ENCODE results near the gene ZNF462. TPM values are rescaled to one million over a fixed set of nuclear protein-coding genes. Genes with fewer than 3 reads are reported as not detected.

ZNF462 gene
- total and polyA plus RNA-seq, 2 of the 4 experiments (the other 2 are of a cell fraction): 6.1 to 18.8 TPM

DNA sequence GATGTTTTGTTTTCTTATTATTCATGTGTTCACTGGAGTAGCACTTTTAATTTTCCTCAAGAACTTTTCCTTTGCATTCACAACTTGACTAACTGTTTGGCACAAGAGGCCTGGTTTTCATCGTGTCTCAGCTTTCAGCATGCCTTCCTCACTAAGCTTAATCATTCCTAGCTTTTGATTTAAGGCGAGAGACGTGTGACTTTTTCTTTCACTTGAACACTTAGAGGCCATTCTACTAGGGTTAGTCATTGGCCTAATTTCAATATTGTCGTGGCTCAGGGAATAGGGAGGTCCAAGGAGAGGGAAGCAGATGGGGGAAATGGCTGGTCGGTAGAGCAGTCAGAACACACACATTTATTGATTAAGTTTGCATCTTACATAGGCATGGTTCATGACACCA is 94.0 kb downstream of the ZNF462 start:
- in situ Hi-C loops (cut with MboI; ENCODE audit: low sequenced_read_pairs) (no loop called here), dilution Hi-C loops (cut with HindIII; ENCODE audit: low sequenced_read_pairs, unreplicated experiment) (no loop called here), intact Hi-C loops (cut with micrococcal nuclease) (no loop called here)
- H3K4ac ChIP-seq (ENCODE audit: low read depth, low read length): no peak overlapping the region
- no peak overlapping the region for H2AK5ac ChIP-seq (ENCODE audit: low read depth, low read length)
- H3K14ac ChIP-seq (replicated peaks; ENCODE audit: low read depth, low read length): no peak overlapping the region
- H2AK9ac ChIP-seq (replicated peaks; ENCODE audit: low read depth, low read length, poor library complexity): no peak overlapping the region
- no peak overlapping the region for H3K4me2 ChIP-seq (ENCODE audit: low read depth, low read length)
- no peaks in the 10 kb centered on the region for H4K20me1 ChIP-seq (ENCODE audit: insufficient read depth, low read length)
- no peaks in the 10 kb centered on the region; the same call in 1 of the 2 replicates for H3K9me3 ChIP-seq (ENCODE audit: control insufficient read depth, insufficient read depth, low read length)
- no peak overlapping the region for H4K91ac ChIP-seq (ENCODE audit: insufficient read depth, low read depth, low read length)
- no TSS peak for BruUV-seq (replicated peaks)
- DNase-seq (peak; percentile 38), ATAC-seq (ENCODE audit: low read depth) (no peak)
- H3K4me1 ChIP-seq (ENCODE audit: control insufficient read depth, insufficient read depth, low read length): peaks cover 3% of the 10 kb centered on the region; the same call in 1 of the 2 replicates
- H3K36me3 ChIP-seq (ENCODE audit: control insufficient read depth, insufficient read depth, low read length): peaks cover 5% of the 10 kb centered on the region; the same call in 1 of the 2 replicates
- H4K5ac ChIP-seq (ENCODE audit: low read depth, low read length): no peak overlapping the region
- H3K79me1 ChIP-seq (ENCODE audit: low read depth in 1 of 2, low read length in 2 of 2): no peaks in the 10 kb centered on the region
- no peak overlapping the region for H3K27ac ChIP-seq (ENCODE audit: insufficient read depth, low read length)
- H2BK5ac ChIP-seq (ENCODE audit: low read depth, low read length, poor library complexity, severe bottlenecking): no peak overlapping the region
- ChIA-PET CTCF (interaction anchor here (0.9 to 1.2 kb wide), 2 partner anchors 11 to 202 kb away, joined by 3 to 5 read pairs; no protein-coding TSS in a partner anchor), POLR2A (ENCODE audit: unreplicated experiment) (interaction anchor here (0.6 kb wide), 1 partner anchor 35 kb away, joined by 3 read pairs; no protein-coding TSS in a partner anchor)
- no peak overlapping the region for H2BK120ac ChIP-seq (ENCODE audit: low read depth, low read length)
- no peak overlapping the region for H2AFZ ChIP-seq (replicated peaks; ENCODE audit: low read length, poor library complexity)
- H3K9me1 ChIP-seq (ENCODE audit: insufficient read depth, low read length): peaks cover 10% of the 10 kb centered on the region; the same call in 1 of the 2 replicates
- H3K4me3 ChIP-seq (ENCODE audit: insufficient read depth, low read depth, low read length): no peak overlapping the region
- H4K8ac ChIP-seq (ENCODE audit: low read depth in 2 of 2, low read length in 2 of 2): no peak overlapping the region
- H3K27me3 ChIP-seq (ENCODE audit: control insufficient read depth, insufficient read depth, low read length): no peaks in the 10 kb centered on the region
- H3K18ac ChIP-seq (ENCODE audit: low read depth, low read length): no peak overlapping the region
- no peak overlapping the region for H3K23ac ChIP-seq (ENCODE audit: low read depth, low read length)
- WGBS, 2 experiments (ENCODE audit: extremely low coverage in 2 of 2, insufficient read length in 1 of 2): no CpG with 5 or more reads among the region's 5 CpGs
- no peak overlapping the region for H3K56ac ChIP-seq (ENCODE audit: extremely low read depth, insufficient read depth, low read length)
- no peak overlapping the region for H2BK15ac ChIP-seq (ENCODE audit: low read depth, low read length)
- TF ChIP-seq RFX5 (IDR thresholded peaks at IDR 0.05; ENCODE audit: low read depth, low read length) (no peak), RAD21 (IDR thresholded peaks at IDR 0.05; ENCODE audit: low read length) (no peak), MAZ (IDR thresholded peaks at IDR 0.05; ENCODE audit: borderline replicate concordance, low read depth, low read length) (no peak), MXI1 (IDR thresholded peaks at IDR 0.05; ENCODE audit: borderline replicate concordance, low read depth, low read length) (no peak), MAFK (IDR thresholded peaks at IDR 0.05; ENCODE audit: low read depth, low read length) (no peak), SMC3 (IDR thresholded peaks at IDR 0.05; ENCODE audit: low read depth, low read length) (no peak), BHLHE40 (IDR thresholded peaks at IDR 0.05; ENCODE audit: low read depth, low read length) (no peak), CHD1 (IDR thresholded peaks at IDR 0.05; ENCODE audit: low read depth, low read length) (no peak)
- TF ChIP-seq, protein P1, sequence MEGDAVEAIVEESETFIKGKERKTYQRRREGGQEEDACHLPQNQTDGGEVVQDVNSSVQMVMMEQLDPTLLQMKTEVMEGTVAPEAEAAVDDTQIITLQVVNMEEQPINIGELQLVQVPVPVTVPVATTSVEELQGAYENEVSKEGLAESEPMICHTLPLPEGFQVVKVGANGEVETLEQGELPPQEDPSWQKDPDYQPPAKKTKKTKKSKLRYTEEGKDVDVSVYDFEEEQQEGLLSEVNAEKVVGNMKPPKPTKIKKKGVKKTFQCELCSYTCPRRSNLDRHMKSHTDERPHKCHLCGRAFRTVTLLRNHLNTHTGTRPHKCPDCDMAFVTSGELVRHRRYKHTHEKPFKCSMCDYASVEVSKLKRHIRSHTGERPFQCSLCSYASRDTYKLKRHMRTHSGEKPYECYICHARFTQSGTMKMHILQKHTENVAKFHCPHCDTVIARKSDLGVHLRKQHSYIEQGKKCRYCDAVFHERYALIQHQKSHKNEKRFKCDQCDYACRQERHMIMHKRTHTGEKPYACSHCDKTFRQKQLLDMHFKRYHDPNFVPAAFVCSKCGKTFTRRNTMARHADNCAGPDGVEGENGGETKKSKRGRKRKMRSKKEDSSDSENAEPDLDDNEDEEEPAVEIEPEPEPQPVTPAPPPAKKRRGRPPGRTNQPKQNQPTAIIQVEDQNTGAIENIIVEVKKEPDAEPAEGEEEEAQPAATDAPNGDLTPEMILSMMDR (conservative IDR thresholded peaks at IDR 0.05; ENCODE audit: low read depth, low read length): no peak
- TF ChIP-seq, protein P2, sequence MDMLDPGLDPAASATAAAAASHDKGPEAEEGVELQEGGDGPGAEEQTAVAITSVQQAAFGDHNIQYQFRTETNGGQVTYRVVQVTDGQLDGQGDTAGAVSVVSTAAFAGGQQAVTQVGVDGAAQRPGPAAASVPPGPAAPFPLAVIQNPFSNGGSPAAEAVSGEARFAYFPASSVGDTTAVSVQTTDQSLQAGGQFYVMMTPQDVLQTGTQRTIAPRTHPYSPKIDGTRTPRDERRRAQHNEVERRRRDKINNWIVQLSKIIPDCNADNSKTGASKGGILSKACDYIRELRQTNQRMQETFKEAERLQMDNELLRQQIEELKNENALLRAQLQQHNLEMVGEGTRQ (IDR thresholded peaks at IDR 0.05; ENCODE audit: low read depth, low read length): no peak
- TF ChIP-seq, protein P3, sequence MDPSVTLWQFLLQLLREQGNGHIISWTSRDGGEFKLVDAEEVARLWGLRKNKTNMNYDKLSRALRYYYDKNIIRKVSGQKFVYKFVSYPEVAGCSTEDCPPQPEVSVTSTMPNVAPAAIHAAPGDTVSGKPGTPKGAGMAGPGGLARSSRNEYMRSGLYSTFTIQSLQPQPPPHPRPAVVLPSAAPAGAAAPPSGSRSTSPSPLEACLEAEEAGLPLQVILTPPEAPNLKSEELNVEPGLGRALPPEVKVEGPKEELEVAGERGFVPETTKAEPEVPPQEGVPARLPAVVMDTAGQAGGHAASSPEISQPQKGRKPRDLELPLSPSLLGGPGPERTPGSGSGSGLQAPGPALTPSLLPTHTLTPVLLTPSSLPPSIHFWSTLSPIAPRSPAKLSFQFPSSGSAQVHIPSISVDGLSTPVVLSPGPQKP (IDR thresholded peaks at IDR 0.05; ENCODE audit: borderline replicate concordance, low read depth, low read length): no peak
- no peak overlapping the region for H3K9ac ChIP-seq (ENCODE audit: low read depth, low read length)
- no peak overlapping the region for H2BK20ac ChIP-seq (ENCODE audit: low read depth, low read length)
